ENCODE results near the gene PRSS33.

GRCh38 chr16:2741168-2741567 lies 46.2 kb downstream of the PRSS33 start:
- no peak for TF ChIP-seq POLR2A (IDR thresholded peaks at IDR 0.05)
- no peak for TF ChIP-seq CTCF (IDR thresholded peaks at IDR 0.05)
